Natural killer cell (primary cell): ENCODE data around the gene ST6GAL1. TPM values are rescaled to one million over a fixed set of nuclear protein-coding genes. Genes with fewer than 3 reads are reported as not detected.

Experiments used
- ATAC-seq, 3 donors: fragments of 150-1000 bp in 2 of 3; fragments of 200-7000 bp in 1 of 3; cut with Tn5 transposase; 1 replicate in 1 of 3; 2 replicates in 2 of 3; pipeline ENCODE4 v1.10.0; 2021; ENCODE audit warnings: mild to moderate bottlenecking in 2 of 3, moderate library complexity in 2 of 3
- DNase-seq, 2 donors: peaks; one replicate each; pipeline versions ENCODE4 v3.0.0 to v3.0.0-alpha.2; 2013 to 2021; ENCODE audit warnings: mixed read lengths in 1 of 2
- H3K27ac ChIP-seq: one replicate; pipeline ENCODE4 v1.5.1; 2013; ENCODE audit warnings: mild to moderate bottlenecking, low read length
- H3K27me3 ChIP-seq: one replicate; pipeline ENCODE4 v1.6.1; 2013; ENCODE audit warnings: low read length; ENCODE audit not compliant: control insufficient read depth, insufficient read depth
- H3K36me3 ChIP-seq: one replicate; pipeline ENCODE4 v1.6.1; 2013; ENCODE audit warnings: low read length; ENCODE audit not compliant: control insufficient read depth, insufficient read depth
- H3K4me1 ChIP-seq: one replicate; pipeline ENCODE4 v1.6.1; 2013; ENCODE audit warnings: low read length; ENCODE audit not compliant: control insufficient read depth, insufficient read depth
- H3K4me3 ChIP-seq: one replicate; pipeline ENCODE4 v1.5.1; 2013; ENCODE audit warnings: low read length
- H3K9me3 ChIP-seq: one replicate; pipeline ENCODE4 v1.6.1; 2013; ENCODE audit warnings: low read length; ENCODE audit not compliant: control insufficient read depth, insufficient read depth
- H3K27ac Mint-ChIP-seq, 2 donors: one replicate each; pipeline ENCODE4 v1.8.0; 2022; ENCODE audit warnings: mild to moderate bottlenecking in 2 of 2, mixed read lengths in 2 of 2, moderate library complexity in 1 of 2
- H3K27me3 Mint-ChIP-seq, 2 donors: one replicate each; pipeline ENCODE4 v1.8.0; 2022; ENCODE audit warnings: low read depth in 2 of 2, mixed read lengths in 2 of 2
- H3K36me3 Mint-ChIP-seq: one replicate; pipeline ENCODE4 v1.8.0; 2022; ENCODE audit warnings: mixed read lengths
- H3K4me1 Mint-ChIP-seq, 2 donors: one replicate each; pipeline ENCODE4 v1.8.0; 2022; ENCODE audit warnings: mixed read lengths in 2 of 2
- H3K4me3 Mint-ChIP-seq: one replicate; pipeline ENCODE4 v1.8.0; 2022; ENCODE audit warnings: mild to moderate bottlenecking, moderate library complexity, mixed read lengths
- H3K9me3 Mint-ChIP-seq, 2 donors: one replicate each; pipeline ENCODE4 v1.8.0; 2022; ENCODE audit warnings: mixed read lengths in 2 of 2
- WGBS: methylation state at CpG from one replicate; pipeline ENCODE4 v1.1.7; 2013; ENCODE audit warnings: missing lambda C conversion rate; ENCODE audit not compliant: insufficient coverage; 5-methylcytosine and 5-hydroxymethylcytosine counted together
- intact Hi-C: fragments of 100-400 bp; cut with micrococcal nuclease; formaldehyde crosslinking; loops from one replicate; pipeline ENCODE4 v1.14.2; 2022
- total RNA-seq, 4 donors: library from RNA; stranded (reverse); fragments of 120-200 nt in 1 of 4; gene quantifications; one replicate each; pipeline versions ENCODE4 v1.2.3 to v1.2.4, GENCODE V29; 2013 to 2022
- TF ChIP-seq, protein P1 (sequence below): fragments of 200-600 bp; IDR thresholded peaks from one replicate; pipeline ENCODE4 v1.8.0; 2022; ENCODE audit warnings: antibody characterized with exemption

The ST6GAL1 gene
- total RNA-seq, 3 donors from 2014 or later (not counting 1 experiment from before 2014, with no cell fraction given): 121 to 182 (median 146) TPM

DNA sequence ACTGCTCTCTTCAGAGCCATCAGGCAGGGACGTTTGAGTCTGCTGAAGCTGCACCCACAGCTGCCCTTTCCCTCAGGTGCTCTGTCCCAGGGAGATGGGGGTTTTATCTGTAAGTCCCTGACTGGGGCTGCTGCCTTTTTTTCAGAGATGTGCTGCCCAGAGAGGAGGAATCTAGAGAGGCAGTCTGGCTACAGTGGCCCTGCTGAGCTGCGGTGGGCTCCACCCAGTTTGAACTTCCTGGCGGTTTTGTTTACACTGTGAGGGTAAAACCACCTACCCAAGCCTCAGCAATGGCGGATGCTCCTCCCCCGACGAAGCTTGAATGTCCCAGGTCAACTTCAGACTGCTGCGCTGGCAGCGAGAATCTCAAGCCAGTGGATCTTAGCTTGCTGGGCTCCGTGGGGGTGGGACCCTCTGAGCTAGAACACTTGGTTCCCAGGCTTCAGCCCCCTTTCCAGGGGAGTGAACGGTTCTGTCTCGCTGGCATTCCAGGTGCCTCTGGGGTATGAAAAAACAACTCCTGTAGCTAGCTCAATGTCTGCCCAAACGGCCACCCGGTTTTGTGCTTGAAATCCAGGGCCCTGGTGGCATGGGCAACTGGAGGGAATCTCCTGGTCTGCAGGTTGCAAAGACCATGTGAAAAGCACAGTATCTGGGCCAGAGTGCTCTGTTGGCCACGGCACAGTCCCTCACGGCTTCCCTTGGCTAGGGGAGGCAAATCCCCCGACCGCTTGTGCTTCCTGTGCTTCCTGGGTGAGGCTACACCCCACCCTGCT is 21.1 kb upstream of the ST6GAL1 start:
- Mint-ChIP-seq H3K27me3 (no peaks in the 10 kb centered on the region), H3K27ac (peak overlapping the region; percentile 55 to 60), H3K4me3 (peak overlapping the region; percentile 70), H3K4me1 (peaks cover 41 to 53% of the 10 kb centered on the region in 2 donors), H3K9me3 (peaks cover 0 to 6% of the 10 kb centered on the region in 2 donors), H3K36me3 (peaks cover 37% of the 10 kb centered on the region)
- 16% methylated on average over 17 of the region's 17 CpGs for WGBS
- Histone ChIP-seq H3K4me3 (peak overlapping the region; percentile 4), H3K36me3 (no peaks in the 10 kb centered on the region), H3K27ac (peak overlapping the region; percentile 68), H3K4me1 (peaks cover 26% of the 10 kb centered on the region), H3K27me3 (no peaks in the 10 kb centered on the region), H3K9me3 (peaks cover 15% of the 10 kb centered on the region)
- intact Hi-C loops: loop anchor here (1.0 kb wide), 1 partner anchor 22 kb away; no protein-coding TSS in a partner anchor
- TF ChIP-seq, protein P1, sequence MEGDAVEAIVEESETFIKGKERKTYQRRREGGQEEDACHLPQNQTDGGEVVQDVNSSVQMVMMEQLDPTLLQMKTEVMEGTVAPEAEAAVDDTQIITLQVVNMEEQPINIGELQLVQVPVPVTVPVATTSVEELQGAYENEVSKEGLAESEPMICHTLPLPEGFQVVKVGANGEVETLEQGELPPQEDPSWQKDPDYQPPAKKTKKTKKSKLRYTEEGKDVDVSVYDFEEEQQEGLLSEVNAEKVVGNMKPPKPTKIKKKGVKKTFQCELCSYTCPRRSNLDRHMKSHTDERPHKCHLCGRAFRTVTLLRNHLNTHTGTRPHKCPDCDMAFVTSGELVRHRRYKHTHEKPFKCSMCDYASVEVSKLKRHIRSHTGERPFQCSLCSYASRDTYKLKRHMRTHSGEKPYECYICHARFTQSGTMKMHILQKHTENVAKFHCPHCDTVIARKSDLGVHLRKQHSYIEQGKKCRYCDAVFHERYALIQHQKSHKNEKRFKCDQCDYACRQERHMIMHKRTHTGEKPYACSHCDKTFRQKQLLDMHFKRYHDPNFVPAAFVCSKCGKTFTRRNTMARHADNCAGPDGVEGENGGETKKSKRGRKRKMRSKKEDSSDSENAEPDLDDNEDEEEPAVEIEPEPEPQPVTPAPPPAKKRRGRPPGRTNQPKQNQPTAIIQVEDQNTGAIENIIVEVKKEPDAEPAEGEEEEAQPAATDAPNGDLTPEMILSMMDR: no peak
- ATAC-seq (peak; percentile 71 to 96 (median 85)), DNase-seq (peak; percentile 74 to 89)

DNA sequence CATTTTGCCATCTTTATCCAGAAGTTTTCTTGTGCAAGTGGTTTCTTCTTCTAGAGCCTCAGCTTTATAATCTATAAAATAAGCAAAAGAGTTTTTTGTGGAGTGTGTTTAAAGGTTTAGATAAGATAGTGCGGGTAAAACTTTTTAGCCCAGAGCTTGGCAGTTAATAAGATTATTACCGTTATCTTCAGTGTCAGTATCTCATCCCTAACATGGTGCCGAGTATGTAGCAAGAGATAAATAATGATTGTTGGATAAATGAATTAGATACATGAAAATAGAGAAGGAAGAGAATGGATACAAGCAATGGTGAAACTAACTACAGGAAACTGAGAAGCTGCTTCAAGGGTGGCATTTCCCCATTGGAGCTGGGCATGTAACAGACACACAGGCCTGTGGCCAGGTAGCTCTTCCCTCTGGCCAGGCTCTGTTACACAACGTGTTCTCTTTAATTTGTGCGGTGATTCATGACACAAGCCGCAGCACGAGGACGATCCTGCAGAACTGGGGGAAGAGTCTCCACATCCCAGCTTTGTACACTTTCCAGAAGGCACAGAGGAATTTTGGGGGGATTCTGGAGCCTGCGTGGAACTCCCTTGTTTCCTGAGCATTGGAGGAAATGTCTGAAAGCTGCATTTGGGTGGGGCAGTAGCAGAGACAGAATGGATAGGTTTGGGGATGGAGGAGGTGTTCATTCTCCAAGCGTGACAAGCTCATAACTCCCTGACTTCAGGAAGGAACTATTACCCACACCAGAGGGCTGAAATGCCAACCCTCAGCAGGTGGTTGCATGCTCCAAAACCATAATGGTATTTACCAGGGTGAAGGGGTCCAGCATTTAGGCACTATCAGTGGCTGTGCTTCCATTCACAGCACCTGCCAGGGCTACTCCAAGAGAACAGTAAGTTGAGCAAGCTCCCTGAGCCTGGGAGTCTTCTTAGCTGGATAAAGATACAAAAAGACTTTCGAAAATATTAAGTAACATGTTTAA is 14.2 kb upstream of the ST6GAL1 start:
- H3K27ac Mint-ChIP-seq: no peak overlapping the region
- no peaks in the 10 kb centered on the region for H3K36me3 Mint-ChIP-seq
- H3K4me3 Mint-ChIP-seq: peak overlapping the region; percentile 13
- TF ChIP-seq, protein P1: no peak
- intact Hi-C loops: no loop called here
- H3K9me3 ChIP-seq: no peaks in the 10 kb centered on the region
- no peaks in the 10 kb centered on the region for H3K36me3 ChIP-seq
- H3K4me3 ChIP-seq: no peak overlapping the region
- H3K27me3 Mint-ChIP-seq: no peaks in the 10 kb centered on the region
- peaks cover 15% of the 10 kb centered on the region for H3K4me1 ChIP-seq
- WGBS: 54% methylated on average over 7 of the region's 11 CpGs
- no peak overlapping the region for H3K27ac ChIP-seq
- peak in 1 of 3 donors; percentile 21 for ATAC-seq
- peaks cover 26 to 41% of the 10 kb centered on the region in 2 donors for H3K4me1 Mint-ChIP-seq
- H3K9me3 Mint-ChIP-seq: no peaks in the 10 kb centered on the region
- peak in 1 of 2 donors; percentile 48 for DNase-seq
- no peaks in the 10 kb centered on the region for H3K27me3 ChIP-seq

DNA sequence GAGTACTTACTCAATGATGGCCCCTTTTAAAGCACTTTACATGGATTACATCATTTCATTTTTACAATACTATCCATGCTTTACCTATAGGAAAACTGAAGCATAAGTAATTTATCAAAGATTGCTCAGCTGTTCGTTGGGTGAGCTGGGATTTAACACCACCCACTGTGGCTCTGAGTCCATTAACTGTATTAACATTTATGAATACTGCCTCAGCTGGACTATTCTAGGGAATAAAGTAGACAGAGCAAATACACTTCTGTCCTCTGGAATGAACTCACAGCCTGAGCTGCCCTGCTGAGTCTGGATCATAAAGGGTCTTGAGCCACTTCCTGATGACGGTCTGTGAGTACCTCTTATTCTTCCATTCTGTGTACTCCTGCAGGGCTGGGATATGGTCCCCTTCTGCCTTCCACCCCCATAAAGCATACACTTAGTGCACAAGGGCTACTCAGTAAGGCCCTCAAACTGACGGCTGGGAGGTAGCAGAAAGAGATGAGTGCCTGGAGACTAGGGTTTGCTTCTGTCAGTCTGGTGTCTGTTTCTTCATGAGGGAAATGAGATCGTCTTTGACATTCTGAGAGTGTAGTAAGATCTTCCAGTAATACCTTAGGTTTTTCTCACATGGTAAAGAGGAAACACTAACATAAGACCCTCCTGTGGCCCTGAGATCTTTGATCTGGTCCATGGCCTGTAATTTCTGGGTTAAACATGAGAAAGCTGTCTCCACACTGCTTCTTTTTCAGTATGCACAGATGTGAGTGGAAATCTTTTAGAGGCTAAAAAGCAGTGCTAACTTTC is 12.6 kb upstream of the ST6GAL1 start:
- no peaks in the 10 kb centered on the region for H3K9me3 ChIP-seq
- WGBS: 80% methylated on average over 4 of the region's 4 CpGs
- H3K27ac ChIP-seq: no peak overlapping the region
- TF ChIP-seq, protein P1: no peak
- peaks cover 15% of the 10 kb centered on the region for H3K4me1 ChIP-seq
- Mint-ChIP-seq H3K9me3 (no peaks in the 10 kb centered on the region), H3K4me3 (no peak overlapping the region), H3K36me3 (no peaks in the 10 kb centered on the region), H3K4me1 (peaks cover 26 to 41% of the 10 kb centered on the region in 2 donors), H3K27me3 (no peaks in the 10 kb centered on the region), H3K27ac (no peak overlapping the region)
- no peak for ATAC-seq
- H3K4me3 ChIP-seq: no peak overlapping the region
- H3K36me3 ChIP-seq: no peaks in the 10 kb centered on the region
- no peaks in the 10 kb centered on the region for H3K27me3 ChIP-seq
- no peak for DNase-seq
- intact Hi-C loops: no loop called here
